H1 (cell line): ENCODE measurements around the gene SPEF2.

Experiments
- CREB1 ChIP-seq: IDR thresholded peaks from 2 replicates; pipeline ENCODE4 v1.6.1; 2012; ENCODE audit warnings: inconsistent platforms
- EP300 ChIP-seq, 2 experiments: IDR thresholded peaks; 1 replicate in 1 of 2; 2 replicates in 1 of 2; pipeline ENCODE4 v1.6.1; 2011 to 2012; ENCODE audit warnings: low read depth in 2 of 2, low read length in 2 of 2, mild to moderate bottlenecking in 2 of 2, borderline replicate concordance in 1 of 2, inconsistent platforms in 1 of 2, moderate library complexity in 1 of 2
- GTF2F1 ChIP-seq: IDR thresholded peaks from 2 replicates; pipeline ENCODE4 v1.6.1; 2012; ENCODE audit warnings: low read depth, low read length, improper control_type of control experiment, borderline replicate concordance
- HDAC2 ChIP-seq, 2 experiments: fragments of 300-600 bp in 1 of 2; sonication (generic) in 1 of 2; IDR thresholded peaks; 2 replicates each; pipeline ENCODE4 v1.6.1; 2011 to 2012; ENCODE audit warnings: low read depth in 2 of 2, low read length in 2 of 2, mild to moderate bottlenecking in 2 of 2, moderate library complexity in 2 of 2, borderline replicate concordance in 1 of 2, inconsistent platforms in 1 of 2
- POLR2A ChIP-seq, 2 experiments: IDR thresholded peaks; 1 replicate in 1 of 2; 2 replicates in 1 of 2; pipeline ENCODE4 v1.6.1; 2011; ENCODE audit warnings: low read depth in 2 of 2, low read length in 2 of 2, mild to moderate bottlenecking in 2 of 2; ENCODE audit errors: control extremely low read depth in 1 of 2
- SUZ12 ChIP-seq: fragments of 200-600 bp; sonication (generic); IDR thresholded peaks from 2 replicates; pipeline ENCODE4 v1.6.1; 2012; ENCODE audit warnings: mild to moderate bottlenecking, inconsistent platforms, low read length, moderate library complexity, mixed read lengths

- TF ChIP-seq SUZ12 (no peak), HDAC2 (IDR thresholded peaks at IDR 0.05; ENCODE audit: borderline replicate concordance in 1 of 2, low read depth in 2 of 2, low read length in 2 of 2) (no peak), POLR2A (IDR thresholded peaks at IDR 0.05; ENCODE audit: control extremely low read depth in 1 of 2, low read depth in 2 of 2, low read length in 2 of 2) (no peak), EP300 (IDR thresholded peaks at IDR 0.05; ENCODE audit: borderline replicate concordance in 1 of 2, low read depth in 2 of 2, low read length in 2 of 2) (no peak), CREB1 (no peak), GTF2F1 (no peak)
Measured at GRCh38 chr5:35816881-35817521, 199.3 kb downstream of the SPEF2 start.
